IMR-90 (cell line): ENCODE results near the gene GGTLC2. TPM values are rescaled to one million over a fixed set of nuclear protein-coding genes. Genes with fewer than 3 reads are reported as not detected.

Experiments
- ATAC-seq: fragments of 200-7000 bp; cut with Tn5 transposase; 2 replicates; pipeline ENCODE4 v1.9.1; 2020; ENCODE audit warnings: low read depth, mild to moderate bottlenecking, moderate library complexity
- BruUV-seq: library from RNA; stranded (reverse); fragments of 400-500 nt; replicated peaks from 2 replicates; lab custom pipeline; 2021; lab: Mats Ljungman, UMichigan
- CTCF ChIA-PET: fragments of 300-600 bp; formaldehyde crosslinking; extraction: SDS; loops from one replicate; lab custom pipeline; 2021; ENCODE audit warnings: antibody characterized with exemption; lab: Yijun Ruan, JAX
- POLR2A ChIA-PET: fragments of 300-600 bp; sonication (Branson Sonifier 250); formaldehyde crosslinking; loops from one replicate; lab custom pipeline; 2022; ENCODE audit warnings: antibody characterized with exemption; ENCODE audit not compliant: unreplicated experiment; lab: Charles Lee
- DNase-seq: peaks from one replicate; pipeline ENCODE4 v3.0.0; 2013
- H2AFZ ChIP-seq: replicated peaks from 2 replicates; pipeline ENCODE3; 2013; ENCODE audit warnings: low read length, mild to moderate bottlenecking; ENCODE audit not compliant: poor library complexity
- H2AK5ac ChIP-seq: 2 replicates; pipeline ENCODE4 v1.6.1; 2013; ENCODE audit warnings: low read depth, low read length, inconsistent platforms
- H2AK9ac ChIP-seq: replicated peaks from 2 replicates; pipeline ENCODE3; 2013; ENCODE audit warnings: mild to moderate bottlenecking, low read depth, low read length, moderate library complexity; ENCODE audit not compliant: poor library complexity
- H2BK120ac ChIP-seq: 2 replicates; pipeline ENCODE4 v1.6.1; 2013; ENCODE audit warnings: low read depth, low read length, inconsistent platforms
- H2BK15ac ChIP-seq: 3 replicates; pipeline ENCODE4 v1.6.1; 2013; ENCODE audit warnings: low read depth, low read length, inconsistent platforms
- H2BK20ac ChIP-seq: 2 replicates; pipeline ENCODE4 v1.6.1; 2013; ENCODE audit warnings: low read depth, mild to moderate bottlenecking, inconsistent platforms, low read length, moderate library complexity
- H2BK5ac ChIP-seq: 2 replicates; pipeline ENCODE4 v1.6.1; 2013; ENCODE audit warnings: mild to moderate bottlenecking, low read depth, low read length, inconsistent platforms; ENCODE audit not compliant: poor library complexity, severe bottlenecking
- H3K14ac ChIP-seq: replicated peaks from 2 replicates; pipeline ENCODE4 v1.6.1; 2013; ENCODE audit warnings: low read depth, low read length, inconsistent platforms
- H3K18ac ChIP-seq: 2 replicates; pipeline ENCODE4 v1.6.1; 2013; ENCODE audit warnings: low read depth, low read length, control low read depth
- H3K23ac ChIP-seq: 2 replicates; pipeline ENCODE4 v1.6.1; 2013; ENCODE audit warnings: low read depth, low read length, inconsistent platforms
- H3K27ac ChIP-seq: 2 replicates; pipeline ENCODE4 v1.5.1; 2013; ENCODE audit warnings: mild to moderate bottlenecking, control low read depth, low read length; ENCODE audit not compliant: insufficient read depth
- H3K27me3 ChIP-seq: 2 replicates; pipeline ENCODE4 v1.6.1; 2013; ENCODE audit warnings: low read length; ENCODE audit not compliant: control insufficient read depth, insufficient read depth
- H3K36me3 ChIP-seq: 2 replicates; pipeline ENCODE4 v1.6.1; 2013; ENCODE audit warnings: low read length, mixed read lengths; ENCODE audit not compliant: control insufficient read depth, insufficient read depth
- H3K4ac ChIP-seq: 2 replicates; pipeline ENCODE4 v1.6.1; 2013; ENCODE audit warnings: low read depth, low read length, inconsistent platforms
- H3K4me1 ChIP-seq: 2 replicates; pipeline ENCODE4 v1.6.1; 2013; ENCODE audit warnings: low read length, mixed read lengths; ENCODE audit not compliant: control insufficient read depth, insufficient read depth
- H3K4me2 ChIP-seq: 2 replicates; pipeline ENCODE4 v1.6.1; 2013; ENCODE audit warnings: low read depth, mild to moderate bottlenecking, control low read depth, low read length, moderate library complexity
- H3K4me3 ChIP-seq: 2 replicates; pipeline ENCODE4 v1.5.1; 2013; ENCODE audit warnings: low read depth, mild to moderate bottlenecking, control low read depth, low read length, moderate library complexity; ENCODE audit not compliant: insufficient read depth
- H3K56ac ChIP-seq: 2 replicates; pipeline ENCODE4 v1.6.1; 2013; ENCODE audit warnings: low read length, inconsistent platforms; ENCODE audit not compliant: insufficient read depth; ENCODE audit errors: extremely low read depth
- H3K79me1 ChIP-seq, 2 experiments: 2 replicates each; pipeline ENCODE4 v1.6.1; 2013; ENCODE audit warnings: low read length in 2 of 2, inconsistent platforms in 1 of 2, low read depth in 1 of 2
- H3K9ac ChIP-seq: 2 replicates; pipeline ENCODE4 v1.6.1; 2013; ENCODE audit warnings: low read depth, low read length, control low read depth
- H3K9me1 ChIP-seq: 2 replicates; pipeline ENCODE4 v1.6.1; 2013; ENCODE audit warnings: low read length, inconsistent platforms; ENCODE audit not compliant: insufficient read depth
- H3K9me3 ChIP-seq: 2 replicates; pipeline ENCODE4 v1.6.1; 2013; ENCODE audit warnings: low read length; ENCODE audit not compliant: control insufficient read depth, insufficient read depth
- H4K20me1 ChIP-seq: 2 replicates; pipeline ENCODE4 v1.6.1; 2013; ENCODE audit warnings: low read length, inconsistent platforms; ENCODE audit not compliant: insufficient read depth
- H4K5ac ChIP-seq: 2 replicates; pipeline ENCODE4 v1.6.1; 2013; ENCODE audit warnings: mild to moderate bottlenecking, low read depth, low read length, control low read depth
- H4K8ac ChIP-seq, 2 experiments: 2 replicates each; pipeline ENCODE4 v1.6.1; 2013; ENCODE audit warnings: low read depth in 2 of 2, low read length in 2 of 2, control low read depth in 1 of 2, inconsistent platforms in 1 of 2
- H4K91ac ChIP-seq: 2 replicates; pipeline ENCODE4 v1.6.1; 2013; ENCODE audit warnings: low read depth, low read length, inconsistent platforms; ENCODE audit not compliant: insufficient read depth
- BHLHE40 ChIP-seq: fragments of 150-350 bp; IDR thresholded peaks from 2 replicates; pipeline ENCODE4 v1.6.1; 2016; ENCODE audit warnings: mild to moderate bottlenecking, low read depth, low read length
- CEBPB ChIP-seq: IDR thresholded peaks from 2 replicates; pipeline ENCODE4 v1.6.1; 2012; ENCODE audit warnings: low read depth, low read length, improper control_type of control experiment
- CHD1 ChIP-seq: IDR thresholded peaks from 2 replicates; pipeline ENCODE4 v1.6.1; 2012; ENCODE audit warnings: low read depth, low read length, improper control_type of control experiment
- FOS ChIP-seq: fragments of 150-350 bp; IDR thresholded peaks from 2 replicates; pipeline ENCODE4 v1.6.1; 2016; ENCODE audit warnings: low read depth, low read length
- MAFK ChIP-seq: IDR thresholded peaks from 2 replicates; pipeline ENCODE4 v1.6.1; 2012; ENCODE audit warnings: low read depth, low read length, improper control_type of control experiment
- MAZ ChIP-seq: IDR thresholded peaks from 2 replicates; pipeline ENCODE4 v1.6.1; 2012; ENCODE audit warnings: low read depth, mild to moderate bottlenecking, low read length, improper control_type of control experiment, moderate library complexity, borderline replicate concordance
- MXI1 ChIP-seq: IDR thresholded peaks from 2 replicates; pipeline ENCODE4 v1.6.1; 2012; ENCODE audit warnings: low read depth, mild to moderate bottlenecking, low read length, moderate library complexity, borderline replicate concordance
- NFE2L2 ChIP-seq: fragments of 150-350 bp; IDR thresholded peaks from 2 replicates; pipeline ENCODE4 v1.6.1; 2016; ENCODE audit warnings: low read depth, mild to moderate bottlenecking, low read length
- POLR2A ChIP-seq: IDR thresholded peaks from 2 replicates; pipeline ENCODE4 v1.6.1; 2012; ENCODE audit warnings: mild to moderate bottlenecking, low read depth, low read length
- RAD21 ChIP-seq: IDR thresholded peaks from 2 replicates; pipeline ENCODE4 v1.6.1; 2012; ENCODE audit warnings: low read length, improper control_type of control experiment
- RCOR1 ChIP-seq: IDR thresholded peaks from 2 replicates; pipeline ENCODE4 v1.6.1; 2012; ENCODE audit warnings: mild to moderate bottlenecking, low read length, improper control_type of control experiment; ENCODE audit not compliant: insufficient replicate concordance
- RFX5 ChIP-seq: IDR thresholded peaks from 2 replicates; pipeline ENCODE4 v1.8.0; 2012; ENCODE audit warnings: low read depth, mild to moderate bottlenecking, low read length, moderate library complexity
- SMC3 ChIP-seq: fragments of 150-350 bp; IDR thresholded peaks from 2 replicates; pipeline ENCODE4 v1.6.1; 2016; ENCODE audit warnings: low read depth, mild to moderate bottlenecking, antibody characterized with exemption, low read length, moderate library complexity
- WGBS, 2 experiments: methylation state at CpG; one replicate each; pipeline versions ENCODE4 v1.1.5 to v1.1.7; 2013; ENCODE audit warnings: missing lambda C conversion rate in 2 of 2; ENCODE audit not compliant: insufficient read length in 1 of 2; ENCODE audit errors: extremely low coverage in 2 of 2; 5-methylcytosine and 5-hydroxymethylcytosine counted together
- dilution Hi-C: fragments of 300-500 bp; cut with HindIII; formaldehyde crosslinking; loops from one replicate; pipeline ENCODE4 v1.14.3; 2018; ENCODE audit warnings: low sequenced_read_pairs; ENCODE audit not compliant: unreplicated experiment
- in situ Hi-C: fragments of 300-500 bp; cut with MboI; formaldehyde crosslinking; loops from 3 replicates; pipeline ENCODE4 v1.14.3; 2019; ENCODE audit warnings: low sequenced_read_pairs, inconsistent platforms, mixed read lengths
- intact Hi-C: fragments of 100-400 bp; cut with micrococcal nuclease; formaldehyde crosslinking; loops from 2 replicates; pipeline ENCODE4 v1.10.0; 2022
- polyA plus RNA-seq, 3 experiments: library from polyadenylated mRNA; depleted of rRNA; stranded (reverse); fragments of >200 nt; gene quantifications; 2 replicates each; pipeline ENCODE4 v1.2.3, GENCODE V29; 2012; ENCODE audit warnings: low replicate concordance in 1 of 3
- total RNA-seq: library from RNA; depleted of rRNA; stranded (reverse); fragments of >200 nt; gene quantifications from 2 replicates; pipeline ENCODE4 v1.2.3, GENCODE V29; 2012
- TF ChIP-seq, protein P1 (sequence below): fragments of 150-350 bp; IDR thresholded peaks from 2 replicates; pipeline ENCODE4 v1.6.1; 2016; ENCODE audit warnings: low read depth, mild to moderate bottlenecking, low read length, moderate library complexity, borderline replicate concordance
- TF ChIP-seq, protein P2 (sequence below): fragments of 150-350 bp; IDR thresholded peaks from 2 replicates; pipeline ENCODE4 v1.6.1; 2017; ENCODE audit warnings: mild to moderate bottlenecking, antibody characterized with exemption, low read length, low read depth
- TF ChIP-seq, protein P3 (sequence below): conservative IDR thresholded peaks from 2 replicates; pipeline ENCODE4 v1.5.1; 2012; ENCODE audit warnings: mild to moderate bottlenecking, low read depth, low read length, improper control_type of control experiment

Gene GGTLC2
- total and polyA plus RNA-seq, 2 of the 4 experiments (the other 2 are of a cell fraction) = 0.09 TPM; not detected in 1

DNA sequence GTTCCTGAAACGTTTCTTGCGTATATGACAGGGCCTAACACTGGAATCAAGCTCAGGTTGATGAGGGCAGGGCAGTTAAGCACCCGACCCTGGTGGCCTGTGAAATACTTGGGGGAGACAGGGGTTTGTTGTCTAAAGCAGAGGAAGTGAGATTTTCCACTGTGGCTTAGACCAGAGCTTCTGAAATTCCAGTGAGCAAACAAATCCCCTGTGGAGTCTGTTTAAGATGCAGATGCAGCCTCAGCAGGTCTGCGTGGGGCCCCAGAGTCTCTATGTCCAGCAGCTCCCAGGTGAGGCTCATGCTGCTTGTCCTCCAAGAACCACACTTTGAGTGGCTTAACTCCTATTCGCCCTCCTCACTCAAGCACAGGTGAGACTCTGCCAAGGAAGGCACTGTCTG, 46.3 kb upstream of the GGTLC2 start:
- H2AK5ac ChIP-seq = no peak overlapping the region
- intact Hi-C loops = no loop called here
- no peak overlapping the region for H2AFZ ChIP-seq
- no peak overlapping the region for H3K18ac ChIP-seq
- H4K8ac ChIP-seq = no peak overlapping the region
- no peak overlapping the region for H4K5ac ChIP-seq
- H3K9me3 ChIP-seq = no peaks in the 10 kb centered on the region
- ATAC-seq (no peak), DNase-seq (no peak)
- no peak overlapping the region for H3K14ac ChIP-seq
- H4K20me1 ChIP-seq = no peaks in the 10 kb centered on the region
- in situ Hi-C loops = no loop called here
- CTCF ChIA-PET = no interaction called here
- H3K27ac ChIP-seq = no peak overlapping the region
- H2BK120ac ChIP-seq = no peak overlapping the region
- POLR2A ChIA-PET = no interaction called here
- no peak overlapping the region for H3K9ac ChIP-seq
- no peak overlapping the region for H2BK20ac ChIP-seq
- H2BK15ac ChIP-seq = no peak overlapping the region
- H4K91ac ChIP-seq = no peak overlapping the region
- H3K27me3 ChIP-seq = peaks cover 12% of the 10 kb centered on the region
- WGBS, 2 experiments = 33% methylated on average over 2 of the region's 5 CpGs; no CpG with 5 or more reads in 1 of the 2 experiments
- dilution Hi-C loops = no loop called here
- TF ChIP-seq SMC3 (no peak), RCOR1 (no peak), BHLHE40 (no peak), FOS (no peak), POLR2A (no peak), MAZ (no peak), NFE2L2 (no peak), RAD21 (no peak), CHD1 (no peak), RFX5 (no peak), MAFK (no peak), MXI1 (no peak), CEBPB (no peak)
- TF ChIP-seq, protein P1, sequence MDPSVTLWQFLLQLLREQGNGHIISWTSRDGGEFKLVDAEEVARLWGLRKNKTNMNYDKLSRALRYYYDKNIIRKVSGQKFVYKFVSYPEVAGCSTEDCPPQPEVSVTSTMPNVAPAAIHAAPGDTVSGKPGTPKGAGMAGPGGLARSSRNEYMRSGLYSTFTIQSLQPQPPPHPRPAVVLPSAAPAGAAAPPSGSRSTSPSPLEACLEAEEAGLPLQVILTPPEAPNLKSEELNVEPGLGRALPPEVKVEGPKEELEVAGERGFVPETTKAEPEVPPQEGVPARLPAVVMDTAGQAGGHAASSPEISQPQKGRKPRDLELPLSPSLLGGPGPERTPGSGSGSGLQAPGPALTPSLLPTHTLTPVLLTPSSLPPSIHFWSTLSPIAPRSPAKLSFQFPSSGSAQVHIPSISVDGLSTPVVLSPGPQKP = no peak
- TF ChIP-seq, protein P2, sequence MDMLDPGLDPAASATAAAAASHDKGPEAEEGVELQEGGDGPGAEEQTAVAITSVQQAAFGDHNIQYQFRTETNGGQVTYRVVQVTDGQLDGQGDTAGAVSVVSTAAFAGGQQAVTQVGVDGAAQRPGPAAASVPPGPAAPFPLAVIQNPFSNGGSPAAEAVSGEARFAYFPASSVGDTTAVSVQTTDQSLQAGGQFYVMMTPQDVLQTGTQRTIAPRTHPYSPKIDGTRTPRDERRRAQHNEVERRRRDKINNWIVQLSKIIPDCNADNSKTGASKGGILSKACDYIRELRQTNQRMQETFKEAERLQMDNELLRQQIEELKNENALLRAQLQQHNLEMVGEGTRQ = no peak
- TF ChIP-seq, protein P3, sequence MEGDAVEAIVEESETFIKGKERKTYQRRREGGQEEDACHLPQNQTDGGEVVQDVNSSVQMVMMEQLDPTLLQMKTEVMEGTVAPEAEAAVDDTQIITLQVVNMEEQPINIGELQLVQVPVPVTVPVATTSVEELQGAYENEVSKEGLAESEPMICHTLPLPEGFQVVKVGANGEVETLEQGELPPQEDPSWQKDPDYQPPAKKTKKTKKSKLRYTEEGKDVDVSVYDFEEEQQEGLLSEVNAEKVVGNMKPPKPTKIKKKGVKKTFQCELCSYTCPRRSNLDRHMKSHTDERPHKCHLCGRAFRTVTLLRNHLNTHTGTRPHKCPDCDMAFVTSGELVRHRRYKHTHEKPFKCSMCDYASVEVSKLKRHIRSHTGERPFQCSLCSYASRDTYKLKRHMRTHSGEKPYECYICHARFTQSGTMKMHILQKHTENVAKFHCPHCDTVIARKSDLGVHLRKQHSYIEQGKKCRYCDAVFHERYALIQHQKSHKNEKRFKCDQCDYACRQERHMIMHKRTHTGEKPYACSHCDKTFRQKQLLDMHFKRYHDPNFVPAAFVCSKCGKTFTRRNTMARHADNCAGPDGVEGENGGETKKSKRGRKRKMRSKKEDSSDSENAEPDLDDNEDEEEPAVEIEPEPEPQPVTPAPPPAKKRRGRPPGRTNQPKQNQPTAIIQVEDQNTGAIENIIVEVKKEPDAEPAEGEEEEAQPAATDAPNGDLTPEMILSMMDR = no peak
- no peak overlapping the region for H3K23ac ChIP-seq
- BruUV-seq = no TSS peak
- H3K4me1 ChIP-seq = no peaks in the 10 kb centered on the region
- no peak overlapping the region for H2AK9ac ChIP-seq
- H3K4ac ChIP-seq = no peak overlapping the region
- H3K36me3 ChIP-seq = no peaks in the 10 kb centered on the region
- no peaks in the 10 kb centered on the region for H3K9me1 ChIP-seq
- no peak overlapping the region for H3K56ac ChIP-seq
- no peak overlapping the region for H3K4me2 ChIP-seq
- H3K79me1 ChIP-seq = no peaks in the 10 kb centered on the region
- no peak overlapping the region for H3K4me3 ChIP-seq
- H2BK5ac ChIP-seq = no peak overlapping the region
